ENCODE data around the gene CHIC2.

The CHIC2 gene

GRCh38 chr4:54061067-54061466, 3.3 kb downstream of the CHIC2 start:
- no peaks in the 10 kb centered on the region for H3K36me3 ChIP-seq (ENCODE audit: control insufficient read depth in 2 of 2, insufficient read depth in 1 of 2, low read length in 2 of 2)
- CTCF ChIA-PET, result no interaction called here
- no peak overlapping the region for H3K27ac ChIP-seq (ENCODE audit: extremely low read depth, low read depth, low read length)
- POLR2A ChIA-PET, result no interaction called here
- TF ChIP-seq ZBTB21 (tag by site-specific recombination; IDR thresholded peaks at IDR 0.05), result no peak
- no peak for TF ChIP-seq ZNF473 (tag by site-specific recombination; IDR thresholded peaks at IDR 0.05)
- no peak for TF ChIP-seq ZNF549 (tag by site-specific recombination; IDR thresholded peaks at IDR 0.05)
- H3K4me3 ChIP-seq (ENCODE audit: low read depth, low read length), result no peak overlapping the region
- H3K4me1 ChIP-seq (ENCODE audit: control insufficient read depth, insufficient read depth, low read length), result peaks cover 6% of the 10 kb centered on the region
- H3K9me3 ChIP-seq (ENCODE audit: control insufficient read depth, insufficient read depth, low read depth, low read length), result no peaks in the 10 kb centered on the region

- H3K4me3 ChIP-seq (ENCODE audit: low read depth, low read length), result no peak overlapping the region
- peaks cover 6% of the 10 kb centered on the region for H3K4me1 ChIP-seq (ENCODE audit: control insufficient read depth, insufficient read depth, low read length)
- no peak overlapping the region for H3K27ac ChIP-seq (ENCODE audit: extremely low read depth, low read depth, low read length)
- H3K9me3 ChIP-seq (ENCODE audit: control insufficient read depth, insufficient read depth, low read depth, low read length), result no peaks in the 10 kb centered on the region
- TF ChIP-seq ZNF26 (tag by site-specific recombination; IDR thresholded peaks at IDR 0.05) (no peak), ZNF202 (tag by site-specific recombination; IDR thresholded peaks at IDR 0.05; ENCODE audit: borderline replicate concordance) (no peak), ZNF654 (tag by site-specific recombination; IDR thresholded peaks at IDR 0.05; ENCODE audit: low read depth) (no peak), PRDM6 (tag by site-specific recombination; IDR thresholded peaks at IDR 0.05) (peak; percentile 51), ZBTB7A (tag by site-specific recombination; IDR thresholded peaks at IDR 0.05; ENCODE audit: low read depth) (no peak)
- no peaks in the 10 kb centered on the region for H3K36me3 ChIP-seq (ENCODE audit: control insufficient read depth in 2 of 2, insufficient read depth in 1 of 2, low read length in 2 of 2)
- POLR2A ChIA-PET, result no interaction called here
- CTCF ChIA-PET, result interaction anchor here (0.7 kb wide), 1 partner anchor 8 kb away, joined by 3 read pairs; no protein-coding TSS in a partner anchor
Measured at GRCh38 chr4:54060116-54060515, 4.3 kb downstream of the CHIC2 start.

- ChIA-PET CTCF (interaction anchor here (0.7 kb wide), 1 partner anchor 34 kb away, joined by 3 read pairs; no protein-coding TSS in a partner anchor), POLR2A (no interaction called here)
- H3K27ac ChIP-seq (ENCODE audit: extremely low read depth, low read depth, low read length), result no peak overlapping the region
- no peaks in the 10 kb centered on the region for H3K9me3 ChIP-seq (ENCODE audit: control insufficient read depth, insufficient read depth, low read depth, low read length)
- TF ChIP-seq ZSCAN4 (tag by site-specific recombination; IDR thresholded peaks at IDR 0.05) (peak; percentile 71), ZNF623 (tag by site-specific recombination; IDR thresholded peaks at IDR 0.05) (no peak), ZNF488 (tag by site-specific recombination; IDR thresholded peaks at IDR 0.05) (no peak), ZNF776 (tag by site-specific recombination; IDR thresholded peaks at IDR 0.05; ENCODE audit: borderline replicate concordance) (no peak)
- H3K4me3 ChIP-seq (ENCODE audit: low read depth, low read length), result no peak overlapping the region
- peaks cover 6% of the 10 kb centered on the region for H3K4me1 ChIP-seq (ENCODE audit: control insufficient read depth, insufficient read depth, low read length)
- H3K36me3 ChIP-seq (ENCODE audit: control insufficient read depth in 2 of 2, insufficient read depth in 1 of 2, low read length in 2 of 2), result no peaks in the 10 kb centered on the region
Measured at GRCh38 chr4:54058171-54058570, 6.2 kb downstream of the CHIC2 start.

- POLR2A ChIA-PET, result no interaction called here
- peaks cover 6% of the 10 kb centered on the region for H3K4me1 ChIP-seq (ENCODE audit: control insufficient read depth, insufficient read depth, low read length)
- no peaks in the 10 kb centered on the region for H3K9me3 ChIP-seq (ENCODE audit: control insufficient read depth, insufficient read depth, low read depth, low read length)
- TF ChIP-seq ZNF138 (tag by site-specific recombination; IDR thresholded peaks at IDR 0.05; ENCODE audit: borderline replicate concordance) (no peak), RBAK (tag by site-specific recombination; IDR thresholded peaks at IDR 0.05) (no peak), EGR2 (tag by site-specific recombination; IDR thresholded peaks at IDR 0.05; ENCODE audit: low read depth) (no peak), ZNF433 (tag by site-specific recombination; IDR thresholded peaks at IDR 0.05; ENCODE audit: low read depth) (no peak), ZBTB20 (tag by site-specific recombination; IDR thresholded peaks at IDR 0.05) (no peak), ZNF645 (tag by site-specific recombination; IDR thresholded peaks at IDR 0.05) (no peak), ZNF548 (tag by site-specific recombination; IDR thresholded peaks at IDR 0.05) (no peak), ZNF530 (tag by site-specific recombination; IDR thresholded peaks at IDR 0.05; ENCODE audit: low read depth) (no peak), WT1 (tag by site-specific recombination; IDR thresholded peaks at IDR 0.05) (no peak), ZNF610 (tag by site-specific recombination; IDR thresholded peaks at IDR 0.05; ENCODE audit: borderline replicate concordance) (no peak), ZNF544 (tag by site-specific recombination; IDR thresholded peaks at IDR 0.05) (no peak), REPIN1 (tag by site-specific recombination; IDR thresholded peaks at IDR 0.05; ENCODE audit: low read depth) (no peak)
Measured at GRCh38 chr4:54056360-54056759, 8.0 kb downstream of the CHIC2 start.

More at GRCh38 chr4:54056360-54056759, 8.0 kb downstream of the CHIC2 start:
- no peak overlapping the region for H3K27ac ChIP-seq (ENCODE audit: extremely low read depth, low read depth, low read length)
- H3K36me3 ChIP-seq (ENCODE audit: control insufficient read depth in 2 of 2, insufficient read depth in 1 of 2, low read length in 2 of 2), result no peaks in the 10 kb centered on the region
- no peak overlapping the region for H3K4me3 ChIP-seq (ENCODE audit: low read depth, low read length)
- CTCF ChIA-PET, result interaction anchor here (1.7 kb wide), 2 partner anchors 126 to 162 kb away, joined by 6 to 7 read pairs; no protein-coding TSS in a partner anchor
